Hepatic stellate cell (primary cell): ENCODE data around the gene TATDN2.
"Not testable (repeated sequence)": the region's sequence is repeated elsewhere in the genome, so short reads cannot be mapped to it uniquely, and the experiment has no call there.

Experiments used
- DNase-seq: peaks from one replicate; pipeline ENCODE4 v3.0.0; 2011; ENCODE audit warnings: low spot score

TATDN2 gene

DNA sequence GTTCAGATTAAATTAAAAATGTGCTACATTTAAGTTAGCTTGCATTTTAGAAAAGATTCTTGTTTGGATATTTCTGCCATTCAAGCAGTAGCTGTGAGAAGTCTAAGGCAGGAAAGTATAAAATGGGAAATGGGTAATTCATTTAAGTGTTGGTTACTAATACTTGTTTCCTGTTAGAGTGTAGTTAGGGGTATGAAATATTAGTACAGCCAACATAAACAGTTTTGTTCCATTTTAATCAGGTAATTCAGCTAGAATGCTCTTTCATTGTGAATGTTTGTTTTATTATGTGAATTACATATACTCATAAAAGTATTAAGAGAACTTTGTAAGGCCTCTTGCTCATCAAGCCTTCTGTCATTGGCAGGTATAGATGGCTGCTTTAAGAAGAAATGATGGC is 19.9 kb downstream of the TATDN2 start:
- DNase-seq, result no peak

DNA sequence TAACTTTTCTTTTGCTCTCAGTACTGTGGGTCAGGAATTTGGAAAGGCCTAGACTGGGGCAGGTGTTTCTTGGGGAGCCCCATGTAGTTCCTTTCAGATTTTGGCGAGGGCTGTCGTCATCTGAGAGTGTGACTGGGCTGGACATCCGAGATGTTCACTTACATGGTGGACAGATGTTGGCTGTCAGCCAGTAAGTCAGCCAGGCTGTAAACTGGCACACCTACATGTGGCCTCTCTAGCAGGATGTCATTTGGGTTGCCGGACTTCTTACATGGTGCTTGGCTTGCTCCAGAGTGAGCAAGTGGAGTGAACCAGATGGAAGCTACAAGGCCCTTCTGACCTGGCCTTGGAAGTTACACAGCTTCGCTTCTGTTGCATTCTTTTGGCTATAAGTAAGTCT is 20.7 kb downstream of the TATDN2 start:
- no peak for DNase-seq

DNA sequence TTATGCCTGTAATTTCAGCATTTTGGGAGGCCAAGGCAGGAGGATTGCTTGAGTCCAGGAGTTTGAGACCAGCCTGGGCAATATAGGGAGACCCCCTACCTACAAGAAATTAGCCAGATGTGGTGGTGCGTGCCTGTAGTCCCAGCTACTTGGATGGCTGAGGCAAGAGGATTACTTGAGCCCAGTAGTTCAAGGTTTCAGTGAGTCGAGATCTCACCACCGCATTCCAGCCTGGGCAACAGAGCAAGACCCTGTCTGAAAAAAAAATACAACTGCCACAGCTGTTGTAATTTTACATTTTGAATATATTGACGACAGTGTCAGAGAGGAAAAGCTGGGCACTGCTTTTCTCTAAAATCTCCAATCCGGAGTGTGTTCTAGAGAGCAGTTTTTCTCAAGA is 21.2 kb downstream of the TATDN2 start:
- DNase-seq, result no peak

DNA sequence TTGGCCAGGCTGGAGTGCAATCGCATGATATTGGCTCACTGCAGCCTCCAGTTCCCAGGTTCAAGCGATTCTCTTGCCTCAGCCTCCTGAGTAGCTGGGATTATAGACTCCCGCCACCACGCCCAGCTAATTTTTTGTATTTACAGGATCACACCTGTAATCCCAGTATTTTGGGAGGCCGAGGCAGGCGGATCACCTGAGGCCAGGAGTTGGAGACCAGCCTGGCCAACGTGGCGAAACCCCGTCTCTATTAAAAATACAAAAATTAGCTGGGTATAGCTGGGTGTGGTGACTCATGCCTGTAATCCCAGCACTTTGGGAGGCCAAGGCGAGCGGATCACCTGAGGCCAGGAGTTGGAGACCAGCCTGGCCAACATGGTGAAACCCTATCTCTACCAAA is 24.2 kb downstream of the TATDN2 start:
- DNase-seq, result not testable (repeated sequence)

- no peak for DNase-seq
Measured at GRCh38 chr3:10272977-10273376, 24.7 kb downstream of the TATDN2 start.

DNA sequence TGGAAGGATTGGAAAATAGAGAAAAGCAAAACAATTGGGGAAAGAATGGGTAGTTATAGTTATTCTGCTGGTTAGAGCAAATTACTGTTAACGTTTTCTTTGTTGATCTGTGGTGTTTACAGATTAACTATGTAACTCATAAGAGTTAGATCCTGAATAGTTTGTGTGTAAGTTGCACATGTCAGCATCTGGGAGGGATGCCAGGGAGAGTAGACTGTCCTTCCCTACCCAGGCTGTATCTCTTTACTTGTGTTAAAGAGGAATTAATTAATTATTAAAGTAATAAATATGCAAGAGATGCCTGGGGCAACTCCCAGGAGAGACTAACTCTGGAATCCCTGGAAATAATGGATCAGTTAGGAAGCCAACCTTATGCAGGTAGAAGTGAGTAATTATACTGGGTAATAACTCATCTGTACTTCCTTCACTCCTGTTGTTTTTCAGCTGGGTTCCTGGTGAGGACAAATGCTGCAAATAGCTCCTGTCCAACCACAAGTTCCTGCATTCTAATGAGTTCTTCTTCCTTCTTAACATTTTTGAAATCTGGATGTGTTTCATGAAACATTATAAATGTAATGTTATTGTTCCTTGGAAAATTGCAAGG is 25.5 kb downstream of the TATDN2 start:
- no peak for DNase-seq

GRCh38 chr3:10274601-10275000 is 26.3 kb downstream of the TATDN2 start:
- no peak for DNase-seq

- no peak for DNase-seq
Measured at GRCh38 chr3:10277115-10277625, 28.9 kb downstream of the TATDN2 start.

- DNase-seq, result no peak
Measured at GRCh38 chr3:10278501-10278900, 30.2 kb downstream of the TATDN2 start.

DNA sequence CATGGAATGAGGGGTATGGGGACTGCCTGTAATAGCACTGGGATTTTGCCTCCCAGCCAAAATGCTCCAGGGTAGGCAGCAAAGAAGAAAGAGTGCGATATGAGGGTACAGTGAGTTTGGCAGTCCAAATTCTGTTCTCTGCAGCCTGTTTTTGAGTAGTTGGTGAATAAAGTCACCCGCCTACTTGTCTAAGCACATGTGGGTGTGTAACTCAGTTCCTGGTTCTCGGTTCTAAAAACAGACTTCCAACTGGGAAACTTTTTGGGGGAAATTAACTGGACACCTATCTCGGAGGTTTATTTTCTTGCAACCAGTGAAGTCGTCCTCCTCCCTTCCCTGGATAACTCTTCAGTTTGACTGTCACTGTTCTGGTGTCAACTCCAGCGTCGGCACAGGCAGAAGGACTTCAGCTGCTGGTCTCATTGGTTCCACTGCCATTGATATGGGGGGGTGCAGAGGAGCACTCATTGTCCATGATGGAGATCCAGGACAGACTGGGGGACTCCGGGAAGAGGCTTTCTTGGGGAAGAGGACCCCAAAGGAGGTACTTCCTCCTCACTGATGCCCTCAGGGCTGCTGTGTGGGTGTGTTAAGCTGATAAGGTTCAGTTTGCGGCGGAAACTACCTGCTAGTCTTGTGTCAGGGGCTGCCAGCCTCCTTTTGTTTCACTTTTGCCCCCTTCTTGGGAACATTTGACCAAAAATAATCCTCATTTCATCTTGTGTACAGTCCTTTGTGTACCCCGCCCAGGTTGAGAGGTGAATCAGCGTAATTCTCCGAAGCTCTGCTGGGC is 31.3 kb downstream of the TATDN2 start:
- no peak for DNase-seq

- no peak for DNase-seq
Measured at GRCh38 chr3:10280177-10280529, 31.9 kb downstream of the TATDN2 start.

DNA sequence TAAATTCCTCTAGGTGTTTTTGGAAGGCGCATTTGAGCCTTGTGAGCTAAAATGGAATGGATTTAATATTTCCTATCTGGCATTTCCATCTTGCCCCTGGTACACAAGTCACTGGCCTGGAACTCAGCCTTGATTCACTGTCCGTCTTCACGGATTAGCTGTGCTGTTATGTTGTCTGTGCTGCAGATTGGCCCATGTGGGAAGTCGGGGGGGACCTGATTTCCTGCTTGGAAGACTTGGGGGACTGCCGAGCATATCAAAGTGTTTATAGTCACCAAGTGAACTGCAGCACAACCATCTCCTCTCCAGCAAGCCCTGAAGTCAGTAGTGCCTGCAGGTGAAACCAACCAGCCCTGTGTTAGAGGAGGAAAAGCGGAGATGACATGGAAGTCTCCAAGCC is 32.3 kb downstream of the TATDN2 start:
- DNase-seq, result no peak

- peak; percentile 27 for DNase-seq
Measured at GRCh38 chr3:10281951-10282350, 33.7 kb downstream of the TATDN2 start.

DNA sequence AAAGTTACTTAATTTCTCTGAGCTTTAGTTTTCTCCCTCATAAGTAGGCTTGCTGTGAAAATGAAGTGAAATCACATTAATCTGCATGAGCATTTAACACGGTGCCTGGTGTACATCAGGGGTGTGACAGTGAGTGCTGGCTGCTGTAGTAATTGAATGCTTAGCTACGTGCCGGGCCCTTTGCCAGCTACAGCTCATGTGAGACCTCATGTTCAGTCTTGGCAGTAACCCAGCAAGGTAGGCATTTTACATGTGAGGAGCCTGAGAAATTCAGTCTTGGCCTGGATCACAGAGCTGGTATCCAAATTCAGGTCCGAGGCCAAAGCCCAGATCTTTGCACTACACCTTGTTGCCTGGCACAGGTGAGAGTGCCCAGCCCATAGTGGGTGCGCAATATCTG is 35.4 kb downstream of the TATDN2 start:
- no peak for DNase-seq

DNA sequence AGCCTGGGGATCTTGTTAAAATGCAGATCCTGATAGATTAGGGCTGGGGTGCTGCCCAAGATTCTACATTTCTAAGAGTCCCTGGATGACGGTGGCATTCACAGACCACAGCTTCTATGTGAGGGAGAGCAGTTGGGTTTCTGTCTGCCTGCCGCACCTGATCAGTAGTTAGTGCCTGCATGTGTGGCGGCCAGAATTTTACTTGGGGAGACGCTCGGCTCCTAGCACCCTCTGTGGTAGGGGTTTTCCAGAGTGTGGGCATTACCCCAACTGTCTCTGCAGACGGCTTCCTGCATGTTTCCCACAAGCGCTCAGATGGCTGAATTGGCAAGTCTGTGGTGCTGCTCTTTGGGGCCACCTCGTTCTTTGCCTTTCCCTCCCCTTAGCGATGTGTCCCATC is 36.2 kb downstream of the TATDN2 start:
- no peak for DNase-seq

GRCh38 chr3:10285272-10286132 is 37.2 kb downstream of the TATDN2 start:
- DNase-seq, result no peak

DNA sequence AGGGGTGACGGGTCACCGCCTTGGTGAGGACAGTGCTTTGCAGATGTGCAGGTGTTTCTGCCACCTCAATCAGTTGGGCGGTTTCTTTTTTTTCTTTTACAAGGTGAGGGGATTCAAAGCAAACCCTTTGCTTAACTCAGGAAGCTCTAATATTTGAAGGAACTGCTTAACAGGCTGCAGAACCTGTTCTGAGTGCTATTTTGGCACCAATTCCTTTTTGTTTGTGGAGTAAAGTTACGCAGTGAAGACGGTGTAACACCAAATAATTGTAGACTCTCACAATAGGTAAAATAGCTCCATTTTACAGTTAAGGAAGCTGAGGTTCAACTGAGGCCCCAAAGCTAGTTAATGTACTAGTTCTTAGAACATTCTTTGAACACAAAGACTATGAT is 37.9 kb downstream of the TATDN2 start:
- no peak for DNase-seq

DNA sequence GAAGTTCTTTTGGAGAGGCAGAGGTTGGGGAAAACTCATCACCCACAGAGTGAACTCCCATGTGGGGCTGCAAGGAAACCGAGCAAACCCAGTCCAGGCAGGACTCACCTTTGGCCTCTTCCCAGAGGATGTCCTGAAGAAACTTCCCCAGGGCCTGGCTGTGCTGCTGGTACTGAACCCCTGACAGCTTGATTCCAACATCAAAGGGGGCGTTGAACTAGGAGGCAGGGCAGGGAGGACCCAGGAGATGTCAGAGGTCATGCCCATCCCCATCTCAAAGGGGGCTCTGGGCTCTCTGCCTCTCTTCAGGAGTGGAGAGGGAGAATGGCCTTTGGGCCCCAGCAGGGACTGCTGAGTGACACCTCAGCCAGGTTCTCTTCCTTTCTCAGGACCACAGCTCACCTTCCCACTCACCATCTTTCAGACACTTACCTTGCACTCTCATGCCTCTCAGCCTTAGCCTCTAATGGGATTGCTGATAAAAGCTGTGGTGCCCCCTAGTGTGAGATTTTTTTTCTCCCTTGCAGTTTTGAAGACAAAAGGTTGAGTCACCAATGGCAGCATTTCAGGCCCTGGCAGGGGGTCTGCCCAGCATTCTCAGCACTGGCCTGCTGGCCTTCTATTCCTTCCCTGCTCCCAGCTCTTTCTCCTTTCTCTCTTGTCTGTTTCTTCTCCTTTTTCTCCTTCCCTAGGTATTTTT is 38.5 kb downstream of the TATDN2 start:
- peak; percentile 53 for DNase-seq

DNA sequence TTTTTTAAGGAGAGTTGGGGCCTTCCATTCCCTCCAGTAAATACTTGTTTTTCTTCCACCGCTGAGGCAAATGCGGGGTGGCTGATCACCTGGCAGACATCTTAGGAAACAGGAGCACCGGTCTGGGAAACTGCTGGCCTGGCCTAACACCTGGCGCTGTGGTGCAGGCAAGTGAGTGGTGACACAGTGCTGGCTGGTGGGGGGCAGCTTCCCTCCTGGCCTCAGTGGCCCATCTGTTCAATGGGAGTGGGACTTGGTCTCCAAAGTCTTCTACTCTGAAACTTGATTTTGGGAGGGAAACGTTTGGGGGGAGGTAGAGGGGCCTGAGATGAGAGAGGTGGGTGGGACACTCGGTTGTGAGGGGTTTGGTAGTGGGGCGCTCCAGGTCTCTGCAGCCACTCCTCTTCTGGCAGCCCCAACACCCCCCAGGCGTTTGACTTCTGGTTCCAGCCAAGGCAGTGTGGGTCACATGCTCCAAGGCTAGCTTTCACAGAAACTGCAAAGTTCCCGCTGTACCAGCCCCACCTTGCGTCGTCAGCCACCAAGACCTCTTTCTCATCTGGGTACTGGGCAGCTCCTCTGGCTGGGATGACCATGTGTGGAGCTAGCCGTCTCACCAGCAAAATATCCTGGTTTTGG is 39.8 kb downstream of the TATDN2 start:
- no peak for DNase-seq

GRCh38 chr3:10288575-10288960 is 40.3 kb downstream of the TATDN2 start:
- no peak for DNase-seq

- no peak for DNase-seq
Measured at GRCh38 chr3:10289077-10289476, 40.8 kb downstream of the TATDN2 start.
